Keratinocyte (primary cell): ENCODE measurements around the gene PPP2CA. TPM values are rescaled to one million over a fixed set of nuclear protein-coding genes. Genes with fewer than 3 reads are reported as not detected.
A peak's percentile ranks its signal among the peaks of the same experiment; 100 is the strongest.
"Not testable (repeated sequence)": the region's sequence is repeated elsewhere in the genome, so short reads cannot be mapped to it uniquely, and the experiment has no call there.

Source experiments
- DNase-seq: peaks from one replicate; pipeline ENCODE4 v3.0.0-alpha.2; 2011; ENCODE audit warnings: low read depth, missing footprints, low spot score
- FAIRE-seq: peaks from 2 replicates; lab custom pipeline; 2011; peaks lifted over from hg19 to GRCh38; lab: Jason Lieb, UNC
- H2AFZ ChIP-seq: 2 replicates; pipeline ENCODE4 v1.6.0; 2012; ENCODE audit warnings: low read length, control low read depth, inconsistent platforms; ENCODE audit not compliant: control insufficient read depth
- H3K27ac ChIP-seq: 2 replicates; pipeline ENCODE4 v1.5.1; 2011; ENCODE audit warnings: low read length; ENCODE audit not compliant: control insufficient read depth, insufficient read depth
- H3K27me3 ChIP-seq: 3 replicates; pipeline ENCODE4 v1.6.0; 2011; ENCODE audit warnings: low read length; ENCODE audit not compliant: control insufficient read depth, insufficient read depth; ENCODE audit errors: extremely low read depth
- H3K36me3 ChIP-seq, 2 experiments: 2 replicates in 1 of 2; 3 replicates in 1 of 2; pipeline ENCODE4 v1.5.1; 2011; ENCODE audit warnings: low read length in 2 of 2, mild to moderate bottlenecking in 1 of 2; ENCODE audit not compliant: control insufficient read depth in 2 of 2, insufficient read depth in 2 of 2; ENCODE audit errors: extremely low read depth in 1 of 2
- H3K4me1 ChIP-seq: 3 replicates; pipeline ENCODE4 v1.5.1; 2011; ENCODE audit warnings: low read length; ENCODE audit not compliant: control insufficient read depth, insufficient read depth; ENCODE audit errors: extremely low read depth
- H3K4me2 ChIP-seq: 3 replicates; pipeline ENCODE4 v1.6.0; 2011; ENCODE audit warnings: low read depth, low read length; ENCODE audit not compliant: control insufficient read depth, insufficient read depth; ENCODE audit errors: extremely low read depth
- H3K4me3 ChIP-seq, 3 experiments: fragments of 200-600 bp in 1 of 3; sonication (generic) in 1 of 3; 2 replicates in 2 of 3; 3 replicates in 1 of 3; pipeline ENCODE4 v1.5.1; 2011 to 2016; ENCODE audit warnings: low read length in 3 of 3, mild to moderate bottlenecking in 3 of 3, control low read depth in 2 of 3, inconsistent platforms in 1 of 3, low read depth in 1 of 3, mixed read lengths in 1 of 3, mixed run types in 1 of 3, moderate library complexity in 1 of 3; ENCODE audit not compliant: control insufficient read depth in 2 of 3, insufficient read depth in 2 of 3; ENCODE audit errors: extremely low read depth in 1 of 3
- H3K79me2 ChIP-seq: 2 replicates; pipeline ENCODE4 v1.6.0; 2012; ENCODE audit warnings: low read length; ENCODE audit not compliant: control insufficient read depth, insufficient read depth
- H3K9ac ChIP-seq: 3 replicates; pipeline ENCODE4 v1.6.0; 2011; ENCODE audit warnings: low read length; ENCODE audit not compliant: control insufficient read depth, insufficient read depth; ENCODE audit errors: extremely low read depth
- H3K9me1 ChIP-seq: 3 replicates; pipeline ENCODE4 v1.6.0; 2011; ENCODE audit warnings: low read length; ENCODE audit not compliant: control insufficient read depth, insufficient read depth; ENCODE audit errors: extremely low read depth
- H3K9me3 ChIP-seq: 2 replicates; pipeline ENCODE4 v1.5.1; 2012; ENCODE audit warnings: low read depth, low read length; ENCODE audit not compliant: control insufficient read depth
- H4K20me1 ChIP-seq: 3 replicates; pipeline ENCODE4 v1.6.0; 2011; ENCODE audit warnings: low read length; ENCODE audit not compliant: control insufficient read depth, insufficient read depth; ENCODE audit errors: extremely low read depth
- EZH2 ChIP-seq: IDR thresholded peaks from one replicate; pipeline ENCODE4 v1.6.1; 2012; ENCODE audit warnings: inconsistent platforms, mild to moderate bottlenecking, low read length, moderate library complexity
- dilution Hi-C: fragments of 300-500 bp; cut with MboI; formaldehyde crosslinking; loops from one replicate; pipeline ENCODE4 v1.7.0; 2020; ENCODE audit warnings: low sequenced_read_pairs; ENCODE audit not compliant: extremely low pct_ligation_motif_present
- polyA plus RNA-seq, 5 experiments: library from polyadenylated mRNA; depleted of rRNA in 3 of 5; stranded (reverse) in 3 of 5; stranded (forward) in 1 of 5; unstranded in 1 of 5; fragments of >200 nt; gene quantifications; 1 replicate in 1 of 5; 2 replicates in 3 of 5; 3 replicates in 1 of 5; pipeline versions ENCODE4 v1.2.1 to v1.2.3, GENCODE V29; 2011 to 2012; ENCODE audit warnings: missing spikeins in 2 of 5, low read depth in 1 of 5, low replicate concordance in 1 of 5
- TF ChIP-seq, protein P1 (sequence below), 3 experiments: IDR thresholded peaks in 1 of 3; conservative IDR thresholded peaks in 1 of 3; optimal IDR thresholded peaks in 1 of 3; 2 replicates in 2 of 3; 3 replicates in 1 of 3; pipeline versions ENCODE3 to v1.5.1; 2011; ENCODE audit warnings: low read length in 3 of 3, mild to moderate bottlenecking in 3 of 3, moderate library complexity in 2 of 3, control low read depth in 1 of 3, inconsistent platforms in 1 of 3; ENCODE audit not compliant: insufficient read depth in 2 of 3; ENCODE audit errors: extremely low read depth in 1 of 3

The PPP2CA gene
- polyA plus RNA-seq, 1 donor (not counting 4 experiments of a cell fraction or from before 2014, with no cell fraction given): 255 TPM

DNA sequence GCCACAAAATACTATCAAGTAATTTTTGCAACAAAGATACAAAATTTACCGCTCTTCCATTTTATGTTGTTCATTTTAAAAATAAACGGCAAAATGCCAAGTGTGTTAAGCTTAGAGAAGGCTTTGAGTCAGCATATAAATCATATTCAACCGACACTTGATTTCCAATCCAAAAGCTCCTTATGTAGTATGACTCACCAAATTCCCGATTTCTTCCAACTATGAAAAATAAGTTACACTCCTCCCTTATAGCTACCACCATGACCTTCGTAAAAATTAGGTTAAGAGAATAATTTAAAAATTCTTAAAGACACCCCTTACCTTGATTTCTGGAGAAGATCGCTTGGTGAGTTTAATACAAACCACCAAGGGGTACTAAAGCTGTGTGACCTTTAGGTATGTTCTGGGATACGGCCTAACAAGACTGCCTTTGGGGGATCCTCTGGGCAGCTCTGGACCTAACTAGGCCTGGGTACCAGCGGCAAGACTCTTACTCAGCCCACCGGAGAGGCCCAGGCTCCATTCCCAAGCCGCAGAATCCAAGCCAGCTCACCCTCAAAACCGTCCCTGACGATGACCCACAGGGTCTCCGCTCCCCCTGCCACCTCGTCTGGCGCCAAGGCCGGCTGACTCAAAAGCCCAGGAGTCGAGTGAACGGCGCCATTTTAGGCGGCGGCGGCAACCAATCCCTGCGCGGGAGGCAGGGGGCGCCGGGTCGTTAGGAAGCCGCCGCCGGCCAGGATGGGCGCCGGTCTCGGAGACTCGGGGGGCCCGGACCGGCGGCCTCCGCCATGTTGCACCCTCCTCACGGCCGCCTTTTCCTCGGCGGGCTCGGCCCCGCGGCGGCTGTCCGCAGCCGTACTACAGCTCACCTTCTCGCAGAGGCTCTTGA lies 739 bp downstream of the PPP2CA start:
- Histone ChIP-seq H3K9me1 (no peaks in the 10 kb centered on the region), H3K4me3 (peak overlapping the region; percentile 64 to 100 (median 74)), H3K36me3 (peaks cover 6 to 7% of the 10 kb centered on the region in 2 experiments), H4K20me1 (peaks cover 34% of the 10 kb centered on the region), H3K4me1 (peaks cover 29% of the 10 kb centered on the region), H2AFZ (peak overlapping the region; percentile 75), H3K4me2 (peak overlapping the region; percentile 97), H3K27ac (peak overlapping the region; percentile 94), H3K79me2 (peaks cover 57% of the 10 kb centered on the region), H3K27me3 (no peaks in the 10 kb centered on the region), H3K9me3 (no peaks in the 10 kb centered on the region), H3K9ac (peak overlapping the region; percentile 99)
- FAIRE-seq: no peak
- dilution Hi-C loops: no loop called here
- no peak for DNase-seq
- TF ChIP-seq, protein P1, sequence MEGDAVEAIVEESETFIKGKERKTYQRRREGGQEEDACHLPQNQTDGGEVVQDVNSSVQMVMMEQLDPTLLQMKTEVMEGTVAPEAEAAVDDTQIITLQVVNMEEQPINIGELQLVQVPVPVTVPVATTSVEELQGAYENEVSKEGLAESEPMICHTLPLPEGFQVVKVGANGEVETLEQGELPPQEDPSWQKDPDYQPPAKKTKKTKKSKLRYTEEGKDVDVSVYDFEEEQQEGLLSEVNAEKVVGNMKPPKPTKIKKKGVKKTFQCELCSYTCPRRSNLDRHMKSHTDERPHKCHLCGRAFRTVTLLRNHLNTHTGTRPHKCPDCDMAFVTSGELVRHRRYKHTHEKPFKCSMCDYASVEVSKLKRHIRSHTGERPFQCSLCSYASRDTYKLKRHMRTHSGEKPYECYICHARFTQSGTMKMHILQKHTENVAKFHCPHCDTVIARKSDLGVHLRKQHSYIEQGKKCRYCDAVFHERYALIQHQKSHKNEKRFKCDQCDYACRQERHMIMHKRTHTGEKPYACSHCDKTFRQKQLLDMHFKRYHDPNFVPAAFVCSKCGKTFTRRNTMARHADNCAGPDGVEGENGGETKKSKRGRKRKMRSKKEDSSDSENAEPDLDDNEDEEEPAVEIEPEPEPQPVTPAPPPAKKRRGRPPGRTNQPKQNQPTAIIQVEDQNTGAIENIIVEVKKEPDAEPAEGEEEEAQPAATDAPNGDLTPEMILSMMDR (optimal IDR thresholded peaks at IDR 0.05 in 1 of 3, IDR thresholded peaks at IDR 0.05 in 1 of 3, conservative IDR thresholded peaks at IDR 0.05 in 1 of 3; ENCODE audit: extremely low read depth in 1 of 3, insufficient read depth in 2 of 3, low read length in 3 of 3): peak in 1 of 3 experiments; percentile 12
- TF ChIP-seq EZH2: no peak

DNA sequence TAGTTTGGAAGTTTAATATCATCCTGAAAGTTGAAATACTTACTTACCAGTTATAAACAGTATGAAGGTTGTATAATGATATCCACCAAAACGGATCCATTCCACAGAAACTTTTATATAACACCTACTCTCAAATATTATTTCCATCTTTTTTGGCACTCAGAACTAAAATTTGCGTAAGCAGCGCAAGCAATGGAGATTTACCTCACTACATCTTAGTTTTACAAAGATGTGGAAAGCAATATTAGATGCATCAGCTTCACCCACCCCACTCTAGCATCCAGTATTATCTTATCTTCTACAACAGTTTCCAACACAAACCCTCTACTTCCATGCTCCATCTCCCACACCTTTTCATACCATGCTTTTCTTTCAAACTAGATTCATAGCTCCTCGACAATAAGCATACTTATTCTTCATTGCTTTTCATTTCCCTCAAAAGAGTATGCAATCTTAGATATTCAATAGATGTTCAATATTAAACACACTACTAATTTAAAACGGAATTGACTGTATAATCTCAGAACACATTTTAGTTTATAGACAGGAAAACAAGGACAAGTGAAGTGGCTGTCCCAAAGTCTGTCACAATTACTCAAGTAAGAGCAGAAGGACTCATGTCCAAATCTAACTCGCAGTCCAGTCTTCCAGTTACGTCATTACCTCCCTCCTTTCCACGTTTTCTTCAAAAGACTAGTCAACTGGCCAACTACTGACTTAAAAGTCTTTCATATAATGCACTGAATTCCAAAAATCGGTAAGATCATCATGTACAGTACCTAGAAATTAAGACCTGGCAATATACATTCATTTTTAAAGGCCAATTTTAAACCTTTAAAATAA lies 2.2 kb downstream of the PPP2CA start:
- H3K27ac ChIP-seq: peak overlapping the region; percentile 94
- no peak for DNase-seq
- TF ChIP-seq EZH2: no peak
- TF ChIP-seq, protein P1 (optimal IDR thresholded peaks at IDR 0.05 in 1 of 3, IDR thresholded peaks at IDR 0.05 in 1 of 3, conservative IDR thresholded peaks at IDR 0.05 in 1 of 3; ENCODE audit: extremely low read depth in 1 of 3, insufficient read depth in 2 of 3, low read length in 3 of 3): no peak
- peaks cover 6 to 13% of the 10 kb centered on the region in 2 experiments for H3K36me3 ChIP-seq
- peaks cover 3% of the 10 kb centered on the region for H3K9me1 ChIP-seq
- H2AFZ ChIP-seq: no peak overlapping the region
- peaks cover 72% of the 10 kb centered on the region for H3K79me2 ChIP-seq
- H3K4me1 ChIP-seq: peaks cover 34% of the 10 kb centered on the region
- H3K9me3 ChIP-seq: no peaks in the 10 kb centered on the region
- no peaks in the 10 kb centered on the region for H3K27me3 ChIP-seq
- dilution Hi-C loops: no loop called here
- H3K4me2 ChIP-seq: peak overlapping the region; percentile 97
- peak overlapping the region; percentile 64 to 100 (median 74) for H3K4me3 ChIP-seq
- H3K9ac ChIP-seq: peak overlapping the region; percentile 99
- peaks cover 43% of the 10 kb centered on the region for H4K20me1 ChIP-seq
- FAIRE-seq: peak; percentile 9

DNA sequence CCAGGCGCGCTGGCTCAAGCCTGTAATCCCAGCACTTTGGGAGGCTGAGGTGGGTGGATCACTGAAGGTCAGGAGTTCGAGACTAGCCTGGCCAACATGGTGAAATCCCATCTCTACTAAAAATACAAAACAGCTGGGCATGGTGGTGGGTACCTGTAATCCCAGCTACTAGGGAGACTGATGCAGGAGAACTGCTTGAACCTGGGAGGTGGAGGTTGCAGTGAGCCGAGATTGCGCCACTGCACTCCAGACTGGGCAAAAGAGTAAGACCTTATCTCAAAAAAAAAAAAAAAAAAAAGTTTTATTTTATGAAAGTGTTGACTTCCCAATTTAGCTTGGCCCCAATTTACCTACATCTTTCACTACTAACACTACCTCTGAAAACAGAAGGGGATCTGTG lies 4.2 kb downstream of the PPP2CA start:
- dilution Hi-C loops, H3K27ac ChIP-seq, H2AFZ ChIP-seq, FAIRE-seq, H3K9ac ChIP-seq, H3K4me3 ChIP-seq, H3K9me3 ChIP-seq, DNase-seq, H3K27me3 ChIP-seq, H3K9me1 ChIP-seq: not testable (repeated sequence)
- Histone ChIP-seq H3K36me3 (peaks cover 6 to 13% of the 10 kb centered on the region in 2 experiments), H3K79me2 (peaks cover 91% of the 10 kb centered on the region), H3K4me2 (peak overlapping the region; percentile 97), H4K20me1 (peaks cover 43% of the 10 kb centered on the region), H3K4me1 (peaks cover 26% of the 10 kb centered on the region)
